Neuron (in vitro differentiated cells): Measurements from ENCODE around the gene PIP5KL1.

ENCODE experiments used
- H2AFZ ChIP-seq: one replicate; pipeline ENCODE4 v1.6.1; 2013; ENCODE audit warnings: low read depth, mild to moderate bottlenecking, inconsistent platforms, low read length, moderate library complexity
- H3K27me3 ChIP-seq: one replicate; pipeline ENCODE4 v1.6.1; 2013; ENCODE audit warnings: low read length; ENCODE audit not compliant: insufficient read depth
- H3K36me3 ChIP-seq: one replicate; pipeline ENCODE4 v1.6.1; 2013; ENCODE audit warnings: low read length; ENCODE audit not compliant: insufficient read depth
- H3K4me1 ChIP-seq: one replicate; pipeline ENCODE4 v1.6.1; 2013; ENCODE audit warnings: low read length; ENCODE audit not compliant: insufficient read depth
- H3K4me3 ChIP-seq: 2 replicates; pipeline ENCODE4 v1.5.1; 2013; ENCODE audit warnings: mild to moderate bottlenecking, low read length, moderate library complexity
- H3K9me3 ChIP-seq: one replicate; pipeline ENCODE4 v1.6.1; 2013; ENCODE audit warnings: low read length

Gene PIP5KL1

DNA sequence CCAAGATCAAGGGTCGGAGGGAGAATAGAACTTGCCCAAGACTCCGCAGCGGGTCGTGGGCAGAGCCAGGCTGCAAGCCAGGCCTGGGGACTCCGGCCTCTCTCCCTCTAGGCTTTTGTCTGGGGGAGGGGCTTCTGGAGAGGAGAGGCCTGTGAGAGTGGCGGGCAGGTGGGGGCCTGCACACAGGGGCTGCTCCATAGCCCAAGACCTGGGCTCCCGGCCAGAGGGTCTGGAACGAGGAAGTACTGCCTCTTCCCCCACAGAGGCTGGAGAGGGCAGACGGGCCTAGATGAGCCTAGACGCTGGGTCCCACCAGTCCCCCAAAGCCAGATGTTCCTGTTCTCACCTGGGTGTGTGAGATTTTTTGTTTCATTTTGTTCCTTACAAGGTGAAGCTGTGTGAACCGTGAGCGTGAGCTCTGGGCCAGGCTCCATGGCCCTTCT lies 26.0 kb downstream of the PIP5KL1 start:
- H3K4me1 ChIP-seq, result peaks cover 21% of the 10 kb centered on the region

GRCh38 chr9:127903557-127904475 lies 26.8 kb downstream of the PIP5KL1 start:
- H3K4me1 ChIP-seq, result peaks cover 22% of the 10 kb centered on the region
- H3K9me3 ChIP-seq, result no peaks in the 10 kb centered on the region
- no peaks in the 10 kb centered on the region for H3K36me3 ChIP-seq
- H3K4me3 ChIP-seq, result no peak overlapping the region
- H2AFZ ChIP-seq, result no peak overlapping the region
- no peaks in the 10 kb centered on the region for H3K27me3 ChIP-seq

More for the DNA sequence above, 26.0 kb downstream of the PIP5KL1 start:
- no peaks in the 10 kb centered on the region for H3K36me3 ChIP-seq
- H3K4me3 ChIP-seq, result no peak overlapping the region
- no peaks in the 10 kb centered on the region for H3K9me3 ChIP-seq
- no peak overlapping the region for H2AFZ ChIP-seq
- no peaks in the 10 kb centered on the region for H3K27me3 ChIP-seq

- H3K36me3 ChIP-seq, result peaks cover 18% of the 10 kb centered on the region
- H2AFZ ChIP-seq, result peak within 1 kb of the TSS; percentile 50
- no peaks in the 10 kb centered on the region for H3K27me3 ChIP-seq
- peaks cover 29% of the 10 kb centered on the region for H3K4me1 ChIP-seq
- H3K4me3 ChIP-seq, result peak within 1 kb of the TSS; percentile 73
- peaks cover 12% of the 10 kb centered on the region for H3K9me3 ChIP-seq
Measured at GRCh38 chr9:127899128-127899943, 31.2 kb downstream of the PIP5KL1 start, which contains the start of gene ST6GALNAC6. Gene ST6GALNAC6 (minus strand): TSS chr9:127899603. CDS start chr9:127897981, 1,622 bp downstream.

DNA sequence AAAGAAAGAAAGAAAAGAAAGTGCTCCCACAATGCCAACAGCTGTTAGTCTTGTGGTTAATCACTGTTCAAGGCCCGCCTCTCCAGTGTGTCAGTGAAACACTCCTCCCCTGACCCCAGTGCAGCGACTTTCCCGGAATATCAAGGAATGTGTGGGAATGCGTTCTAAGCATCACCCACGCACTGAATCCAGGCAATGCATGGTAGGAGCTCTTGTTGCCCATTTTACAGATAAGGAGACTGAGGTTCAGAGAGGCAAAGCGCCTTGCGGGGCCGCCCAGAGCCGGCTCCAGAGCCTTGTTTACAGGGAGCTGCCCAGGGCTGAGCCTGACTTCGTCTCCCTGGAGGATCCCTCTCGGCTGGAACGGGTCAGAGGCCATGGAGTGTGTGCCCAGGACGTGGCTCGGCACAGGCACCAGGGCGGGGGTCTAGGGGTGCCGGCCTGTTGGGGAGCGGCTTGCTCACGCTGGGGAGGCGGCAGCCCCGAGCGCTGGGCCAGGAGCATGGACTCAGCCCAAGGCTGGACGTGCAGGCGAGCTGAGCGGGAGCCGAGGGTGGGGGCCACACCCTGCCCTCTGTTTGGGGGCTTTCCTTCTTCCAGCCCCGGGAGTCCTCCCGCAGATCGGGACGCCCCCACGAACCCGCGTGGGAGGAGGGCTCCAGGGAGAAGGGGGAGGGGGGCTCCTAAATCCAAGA lies 32.0 kb downstream of the PIP5KL1 start:
- H3K9me3 ChIP-seq, result peaks cover 19% of the 10 kb centered on the region

GRCh38 chr9:127897193-127897692 lies 33.3 kb downstream of the PIP5KL1 start:
- Histone ChIP-seq H2AFZ (no peak overlapping the region), H3K4me3 (no peak overlapping the region), H3K27me3 (no peaks in the 10 kb centered on the region), H3K36me3 (peaks cover 38% of the 10 kb centered on the region), H3K4me1 (peaks cover 16% of the 10 kb centered on the region), H3K9me3 (peaks cover 30% of the 10 kb centered on the region)

More for the DNA sequence above, 32.0 kb downstream of the PIP5KL1 start:
- H2AFZ ChIP-seq, result no peak overlapping the region
- H3K27me3 ChIP-seq, result no peaks in the 10 kb centered on the region
- peaks cover 21% of the 10 kb centered on the region for H3K4me1 ChIP-seq
- peak overlapping the region; percentile 73 for H3K4me3 ChIP-seq
- peaks cover 25% of the 10 kb centered on the region for H3K36me3 ChIP-seq

DNA sequence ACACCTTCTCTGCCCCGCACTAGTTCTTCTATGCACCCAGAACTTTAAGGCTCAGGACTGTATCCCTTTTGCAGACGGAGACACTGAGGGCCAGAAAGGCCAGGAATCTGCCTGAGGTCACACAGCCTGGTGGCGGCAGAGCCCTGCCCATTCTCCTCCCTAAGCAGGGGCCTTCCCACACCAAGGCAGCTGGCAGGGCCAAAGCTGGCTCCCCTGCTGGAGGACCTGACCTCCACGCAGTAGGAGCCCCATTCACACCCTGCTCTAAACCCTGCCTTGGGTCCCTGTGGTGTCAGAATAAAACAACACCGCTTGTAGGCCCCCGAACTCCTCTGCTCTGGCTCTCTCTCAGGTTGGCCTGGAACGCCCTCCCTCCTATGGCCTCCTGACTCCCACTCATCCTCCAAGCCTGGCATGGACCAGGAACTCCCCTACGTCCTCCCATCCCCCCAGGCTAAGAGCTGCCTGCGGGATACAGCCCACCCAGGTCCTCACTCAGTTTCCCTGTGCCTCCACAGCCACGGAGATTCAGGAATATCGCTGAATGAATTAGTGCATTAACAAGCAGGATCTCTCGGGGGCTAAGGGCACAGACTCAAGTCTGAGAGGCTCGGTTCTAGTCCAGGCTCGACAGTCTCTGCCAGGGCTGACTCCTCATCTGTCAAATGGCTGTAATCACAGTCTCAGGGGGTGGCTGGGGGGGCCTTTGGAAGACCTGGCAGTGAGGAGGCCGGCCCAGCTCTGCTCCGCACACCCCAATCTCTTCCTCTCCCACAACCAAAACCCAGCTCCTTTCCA lies 34.0 kb downstream of the PIP5KL1 start:
- Histone ChIP-seq H3K4me3 (no peak overlapping the region), H3K36me3 (peaks cover 41% of the 10 kb centered on the region), H3K27me3 (no peaks in the 10 kb centered on the region), H2AFZ (no peak overlapping the region), H3K4me1 (peaks cover 16% of the 10 kb centered on the region), H3K9me3 (peaks cover 30% of the 10 kb centered on the region)

GRCh38 chr9:127895811-127896210 lies 34.8 kb downstream of the PIP5KL1 start:
- peaks cover 30% of the 10 kb centered on the region for H3K9me3 ChIP-seq
- H3K4me1 ChIP-seq, result peaks cover 16% of the 10 kb centered on the region
- no peak overlapping the region for H3K4me3 ChIP-seq
- H3K27me3 ChIP-seq, result no peaks in the 10 kb centered on the region
- H3K36me3 ChIP-seq, result peaks cover 44% of the 10 kb centered on the region
- no peak overlapping the region for H2AFZ ChIP-seq

GRCh38 chr9:127893392-127893791 lies 37.2 kb downstream of the PIP5KL1 start:
- Histone ChIP-seq H3K4me1 (peaks cover 13% of the 10 kb centered on the region), H2AFZ (no peak overlapping the region), H3K4me3 (no peak overlapping the region), H3K27me3 (no peaks in the 10 kb centered on the region), H3K36me3 (peaks cover 55% of the 10 kb centered on the region), H3K9me3 (peaks cover 30% of the 10 kb centered on the region)

DNA sequence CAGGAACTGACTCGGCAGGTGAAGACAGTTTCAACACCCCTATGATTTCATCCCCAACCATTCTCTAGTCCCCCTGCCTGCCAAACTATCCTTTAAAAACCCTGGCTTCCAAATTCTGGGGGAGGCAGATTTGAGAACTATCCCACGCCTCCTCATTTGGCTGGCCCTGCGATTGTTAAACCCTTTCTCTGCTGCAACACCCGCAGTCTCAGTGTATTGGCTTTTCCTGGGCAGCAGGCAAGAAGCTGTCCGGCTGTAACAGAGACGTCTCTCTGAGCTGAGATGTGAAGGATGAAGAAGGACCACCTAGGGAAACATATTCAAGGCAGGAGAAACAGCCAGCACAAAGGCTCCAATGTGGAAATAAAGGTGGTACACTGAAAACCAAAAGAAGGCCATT lies 37.7 kb downstream of the PIP5KL1 start:
- H3K4me1 ChIP-seq, result peaks cover 13% of the 10 kb centered on the region
- H3K9me3 ChIP-seq, result peaks cover 30% of the 10 kb centered on the region
- no peaks in the 10 kb centered on the region for H3K27me3 ChIP-seq
- no peak overlapping the region for H2AFZ ChIP-seq
- no peak overlapping the region for H3K4me3 ChIP-seq
- peaks cover 57% of the 10 kb centered on the region for H3K36me3 ChIP-seq

GRCh38 chr9:127890053-127890452 lies 40.5 kb downstream of the PIP5KL1 start:
- peaks cover 56% of the 10 kb centered on the region for H3K36me3 ChIP-seq
- H2AFZ ChIP-seq, result no peak overlapping the region
- no peak overlapping the region for H3K4me3 ChIP-seq
- H3K27me3 ChIP-seq, result no peaks in the 10 kb centered on the region
- no peaks in the 10 kb centered on the region for H3K4me1 ChIP-seq
- H3K9me3 ChIP-seq, result peaks cover 23% of the 10 kb centered on the region

DNA sequence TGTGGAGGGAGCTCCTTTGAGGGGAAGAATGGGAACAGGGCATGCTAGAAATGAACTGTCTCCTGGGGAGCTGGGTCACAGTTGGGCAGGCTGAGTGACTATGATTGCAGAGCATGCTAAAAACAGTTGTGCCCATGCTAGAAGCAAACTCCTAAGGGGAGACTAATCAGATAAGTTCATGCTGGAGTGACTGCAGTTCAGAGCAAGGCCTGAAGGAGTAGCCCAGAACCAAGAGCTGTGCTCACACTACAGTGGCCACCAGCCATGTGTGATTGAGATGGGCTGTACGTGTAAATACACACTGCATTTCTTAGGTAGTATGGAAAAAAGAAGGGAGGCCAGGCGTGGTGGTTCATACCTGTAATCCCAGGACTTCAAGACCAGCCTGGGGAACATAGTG lies 42.8 kb downstream of the PIP5KL1 start:
- Histone ChIP-seq H3K27me3 (no peaks in the 10 kb centered on the region), H3K4me3 (no peak overlapping the region), H3K36me3 (peaks cover 33% of the 10 kb centered on the region)

More for the DNA sequence above, 42.8 kb downstream of the PIP5KL1 start:
- H2AFZ ChIP-seq, result no peak overlapping the region
- peaks cover 2% of the 10 kb centered on the region for H3K9me3 ChIP-seq
- H3K4me1 ChIP-seq, result no peaks in the 10 kb centered on the region
